Measurements from ENCODE around the gene MIPOL1.
"Not testable (repeated sequence)": the region's sequence is repeated elsewhere in the genome, so short reads cannot be mapped to it uniquely, and the experiment has no call there.

- TF ChIP-seq POLR2A, CTCF (IDR thresholded peaks at IDR 0.05): not testable (repeated sequence)
Measured at GRCh38 chr14:37327933-37328332, 130.2 kb downstream of the MIPOL1 start.
